Activated CD4-positive, alpha-beta T cell treated with anti-CD3 and anti-CD28 coated beads, Interleukin-2, amount 50 U/mL, for 1 hour (primary cell): Measurements from ENCODE around the gene NCKAP5L.
A peak's percentile ranks its signal among the peaks of the same experiment; 100 is the strongest.
"Not testable (repeated sequence)": the region's sequence is repeated elsewhere in the genome, so short reads cannot be mapped to it uniquely, and the experiment has no call there.

ENCODE experiments used
- DNase-seq: peaks from one replicate; pipeline ENCODE4 v3.0.0-alpha.2; 2020

Gene NCKAP5L

GRCh38 chr12:49863946-49864797, 36.0 kb upstream of the NCKAP5L start:
- DNase-seq, result no peak

- DNase-seq, result not testable (repeated sequence)
Measured at GRCh38 chr12:49860921-49861320, 32.7 kb upstream of the NCKAP5L start.

DNA sequence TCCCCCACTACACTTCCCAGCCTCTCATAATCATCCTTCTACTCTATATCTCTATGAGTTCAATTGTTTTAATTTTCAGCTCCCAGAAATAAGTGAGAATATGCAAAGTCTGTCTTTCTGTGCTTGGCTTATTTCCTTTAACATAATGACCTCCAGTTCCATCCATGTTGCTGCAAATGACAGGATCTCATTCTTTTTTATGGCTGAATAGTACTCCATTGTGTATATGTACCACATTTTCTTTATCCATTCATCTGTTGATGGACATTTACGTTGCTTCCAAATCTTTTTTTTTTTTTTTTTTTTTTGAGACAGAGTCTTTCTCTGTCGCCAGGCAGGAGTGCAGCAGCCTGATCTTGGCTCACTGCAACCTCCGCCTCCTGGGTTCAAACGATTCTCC, 27.7 kb upstream of the NCKAP5L start:
- not testable (repeated sequence) for DNase-seq

DNA sequence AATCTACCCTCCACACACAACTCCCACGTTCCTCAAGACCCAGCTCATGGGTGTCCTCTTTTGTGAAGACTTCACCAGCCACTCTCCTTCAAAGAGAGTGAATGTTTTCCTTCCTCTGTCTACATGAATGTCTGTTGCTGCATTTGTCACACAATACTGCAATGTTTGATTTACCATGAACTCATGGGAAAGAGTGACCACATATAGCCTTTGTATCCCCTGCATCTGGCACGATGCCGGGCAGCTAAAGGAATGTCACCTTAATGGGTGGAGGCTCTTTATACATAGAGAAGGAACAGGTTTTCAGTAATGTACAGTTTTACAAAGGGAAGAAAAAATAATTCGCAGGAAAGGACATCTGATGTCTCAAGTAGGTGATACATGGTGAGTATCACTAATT, 26.8 kb upstream of the NCKAP5L start:
- no peak for DNase-seq

- DNase-seq, result no peak
Measured at GRCh38 chr12:49853671-49854070, 25.5 kb upstream of the NCKAP5L start.

DNA sequence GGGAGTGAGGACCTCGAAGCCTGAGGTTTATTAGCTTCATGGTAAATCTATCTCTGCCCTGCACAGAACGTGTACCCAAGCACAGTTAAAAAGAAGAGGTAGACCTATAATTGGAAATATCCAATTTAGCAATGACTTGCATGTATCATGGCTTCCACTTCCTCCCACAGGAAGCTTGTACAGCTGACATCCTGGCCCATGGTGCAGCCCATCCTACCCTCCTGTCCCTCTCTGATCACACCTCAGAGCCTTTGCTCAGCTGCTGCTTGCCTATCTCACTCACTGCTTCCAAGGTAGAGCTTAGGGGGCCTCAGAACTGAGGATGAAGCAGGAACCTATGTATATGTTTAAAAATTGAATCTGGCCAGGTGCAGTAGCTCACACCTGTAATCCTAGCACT, 18.9 kb upstream of the NCKAP5L start:
- DNase-seq, result no peak

- DNase-seq, result no peak
Measured at GRCh38 chr12:49846032-49846431, 17.8 kb upstream of the NCKAP5L start.

GRCh38 chr12:49843876-49844437, 15.7 kb upstream of the NCKAP5L start:
- no peak for DNase-seq

GRCh38 chr12:49843411-49843810, 15.2 kb upstream of the NCKAP5L start:
- DNase-seq, result no peak

DNA sequence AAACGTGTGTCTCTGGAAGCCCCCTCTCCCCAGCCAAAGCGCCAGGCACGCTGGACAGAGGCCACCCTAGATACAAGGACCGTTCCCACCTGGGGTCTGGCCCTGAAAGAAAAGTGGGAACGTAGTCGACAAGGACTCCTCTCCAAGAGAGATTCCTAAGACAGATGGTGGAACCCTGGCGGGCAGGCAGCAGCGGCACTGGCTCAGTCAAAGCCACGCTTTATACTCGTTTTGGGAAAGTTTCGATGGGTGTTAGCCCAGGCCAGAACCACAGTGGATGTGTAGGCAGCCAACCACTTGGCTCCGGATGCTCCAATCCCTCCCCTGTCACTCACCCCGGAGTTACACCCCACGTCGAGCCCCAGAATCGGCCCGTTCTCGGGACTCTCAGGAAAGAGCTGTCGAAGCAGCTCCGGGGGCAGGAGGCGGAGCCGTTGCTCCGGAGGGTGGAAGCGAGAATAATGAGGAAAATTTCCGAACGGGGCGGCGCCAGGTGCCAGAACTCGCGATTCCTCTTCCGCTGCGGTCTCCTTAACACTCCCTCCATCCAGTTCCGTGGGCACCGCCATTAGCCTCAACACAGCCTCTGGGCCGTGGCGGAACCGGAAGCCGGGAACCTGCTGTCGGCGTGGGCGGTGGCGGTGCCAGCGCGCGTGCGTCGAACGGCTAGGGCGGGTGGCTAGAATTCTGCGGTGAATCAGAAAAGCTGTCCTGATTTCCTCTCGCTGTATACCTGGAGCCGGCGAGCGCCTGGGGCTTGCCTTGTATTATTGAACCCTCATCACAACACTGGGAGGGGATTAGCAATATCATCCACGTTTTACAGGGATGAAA, 14.5 kb upstream of the NCKAP5L start, which contains the start of gene BCDIN3D:
Gene BCDIN3D (minus strand): TSS at position 588 of the 834 bp plus-strand sequence. CDS start 19 bp downstream, at position 569.
- DNase-seq, result peak; percentile 91

GRCh38 chr12:49838973-49839633, 10.9 kb upstream of the NCKAP5L start:
- peak; percentile 39 for DNase-seq

DNA sequence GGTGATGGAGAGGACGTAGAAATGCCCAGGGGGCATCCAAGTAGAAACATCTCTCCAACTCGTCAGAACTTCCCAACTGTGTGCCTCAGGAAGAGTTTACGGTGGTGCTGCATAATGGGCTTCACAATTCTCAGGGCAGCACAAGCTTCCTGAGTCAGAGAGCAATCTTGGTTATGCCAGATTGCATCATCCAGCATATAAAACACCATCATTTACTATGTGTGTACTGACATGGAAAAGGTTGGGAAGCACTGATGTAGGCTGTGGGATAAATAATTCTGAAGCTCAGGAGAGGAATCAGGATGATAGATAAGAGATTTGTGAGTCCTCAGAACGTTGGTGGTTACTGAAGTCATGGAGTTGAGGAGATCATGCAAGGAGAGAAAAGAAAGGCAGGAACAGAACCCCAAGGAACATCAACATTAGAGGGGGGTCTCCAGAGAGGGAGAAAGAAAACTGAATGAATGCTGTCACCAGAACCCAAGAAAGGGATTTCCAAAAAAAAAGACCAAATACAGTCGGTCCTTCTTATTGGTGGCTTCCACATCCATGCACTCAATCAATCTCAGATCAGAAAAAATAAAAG, 4.7 kb upstream of the NCKAP5L start:
- no peak for DNase-seq

GRCh38 chr12:49831717-49832116, 3.5 kb upstream of the NCKAP5L start:
- DNase-seq, result no peak

DNA sequence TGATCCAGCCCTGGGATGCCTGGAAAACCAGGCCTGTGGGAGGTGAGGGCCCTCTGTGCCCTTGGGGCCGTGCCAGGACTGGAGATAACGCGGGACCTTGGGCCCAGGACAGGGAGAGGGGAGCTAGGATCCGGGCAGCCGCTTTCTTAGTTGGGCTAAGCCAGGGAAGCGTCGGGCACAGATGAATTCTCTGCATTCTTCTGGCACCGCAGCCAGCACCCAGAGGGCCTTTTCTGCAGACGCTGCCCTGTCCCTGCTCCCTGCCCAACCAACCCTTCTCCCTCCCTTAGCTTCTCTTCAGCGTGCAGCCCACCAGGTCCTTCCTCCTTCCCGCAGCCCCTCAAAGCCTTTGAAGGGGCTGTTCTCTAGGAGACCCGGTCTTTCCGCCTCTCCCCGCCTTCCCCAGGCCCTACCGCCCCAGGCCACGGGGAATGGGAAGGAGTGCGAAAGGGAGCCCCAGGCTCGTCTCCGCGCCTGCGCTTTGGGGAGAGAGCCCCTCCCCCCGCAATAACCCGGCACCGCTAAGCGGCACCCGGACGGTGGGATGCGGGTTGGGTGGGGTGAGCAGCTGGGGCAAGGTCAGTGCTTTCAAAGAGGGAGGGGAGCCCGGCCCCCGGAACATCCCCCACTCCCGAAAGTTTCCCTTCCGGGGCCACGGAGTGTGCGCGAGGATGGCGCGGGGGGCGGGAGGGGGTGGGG, 663 bp downstream of the NCKAP5L start:
- peak; percentile 24 for DNase-seq

GRCh38 chr12:49827051-49827400, 1.2 kb downstream of the NCKAP5L start:
- DNase-seq, result no peak

- no peak for DNase-seq
Measured at GRCh38 chr12:49825971-49826421, 2.2 kb downstream of the NCKAP5L start.

DNA sequence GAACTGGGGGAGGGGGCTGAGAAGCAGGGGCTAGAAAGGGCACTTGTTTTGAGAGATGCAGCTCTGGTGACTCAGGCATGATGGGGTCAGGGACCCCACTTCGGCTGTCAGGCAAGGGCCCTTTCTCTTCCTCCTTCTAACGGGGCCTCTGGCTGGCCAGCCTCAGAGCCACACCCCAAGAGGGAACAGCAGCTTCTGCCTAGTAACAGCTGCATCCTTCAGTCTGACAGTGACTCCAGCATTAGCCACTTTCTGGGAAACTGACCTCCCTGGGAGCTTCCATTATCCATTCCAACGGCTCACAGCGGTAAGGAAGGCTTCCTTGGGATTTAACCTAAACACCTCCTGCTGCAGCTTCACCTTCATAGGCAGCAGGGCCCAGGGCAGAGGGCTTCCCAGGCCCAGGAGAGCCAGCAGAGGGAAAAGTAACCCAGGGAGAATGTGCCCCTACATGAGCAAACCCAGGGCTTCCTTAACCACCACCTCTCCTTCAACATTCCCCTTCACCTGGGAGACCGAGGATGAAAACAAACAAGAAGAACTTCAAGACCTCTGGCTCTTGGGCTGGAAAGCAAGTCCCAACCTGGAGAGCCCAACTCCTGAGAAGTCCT, 2.7 kb downstream of the NCKAP5L start:
- no peak for DNase-seq

DNA sequence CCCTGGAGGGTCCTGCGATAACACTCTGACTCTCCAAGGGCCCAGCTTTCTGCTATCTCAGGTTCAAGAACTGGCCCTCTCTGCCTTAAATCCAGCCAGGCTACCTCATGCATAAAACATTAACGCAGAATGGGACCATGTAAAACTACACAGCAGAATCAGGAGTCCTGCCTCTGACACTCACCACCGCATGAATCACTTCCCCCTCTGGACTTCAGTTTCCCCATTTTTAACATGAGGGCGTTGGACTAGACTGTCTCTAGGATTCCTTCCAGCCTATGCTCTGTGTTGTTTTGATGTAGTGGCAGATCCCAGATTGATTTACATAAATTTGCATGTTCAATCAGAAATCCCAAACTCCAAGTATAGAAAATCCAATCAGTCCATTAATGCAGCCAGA, 3.3 kb downstream of the NCKAP5L start:
- no peak for DNase-seq

DNA sequence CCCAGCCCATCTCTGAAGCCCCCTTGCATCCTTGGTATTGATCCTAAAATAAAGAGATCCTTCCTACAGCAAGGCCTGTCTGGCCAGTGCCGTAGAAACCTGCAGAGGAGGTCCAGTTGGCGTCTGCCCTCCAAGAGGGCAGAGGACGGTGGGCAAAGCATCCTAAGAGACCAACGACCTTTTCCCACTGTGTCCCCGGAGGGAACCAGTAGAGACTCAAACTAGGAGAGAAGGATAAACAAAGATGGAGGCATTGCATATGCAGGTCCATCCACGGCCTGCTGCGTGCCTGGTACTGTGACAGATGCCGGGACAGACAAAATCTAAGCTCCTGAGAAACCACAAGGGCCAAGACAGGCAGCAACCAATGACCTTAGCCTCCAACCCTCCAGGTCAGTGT, 3.8 kb downstream of the NCKAP5L start:
- no peak for DNase-seq

DNA sequence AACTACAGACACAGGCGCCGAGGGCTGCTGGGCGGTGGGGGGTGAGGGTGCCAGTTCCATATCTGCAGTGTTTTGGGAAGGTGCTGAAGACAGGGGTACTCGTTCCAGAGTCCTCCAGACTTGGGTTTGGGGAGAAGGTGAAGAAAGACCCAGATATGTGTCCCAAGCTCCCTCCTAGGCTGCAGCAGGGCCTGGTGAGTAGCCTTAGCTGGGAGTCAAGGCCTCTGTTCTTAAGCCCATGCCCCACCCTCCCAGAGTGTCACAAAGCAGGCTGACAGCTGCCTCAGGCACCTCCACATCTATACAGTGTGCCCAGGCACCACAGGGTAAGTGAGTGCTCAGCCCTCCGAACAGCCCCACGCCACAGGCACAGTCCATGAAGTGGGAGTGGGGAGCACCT, 4.3 kb downstream of the NCKAP5L start:
- no peak for DNase-seq

- DNase-seq, result no peak
Measured at GRCh38 chr12:49823350-49823749, 4.9 kb downstream of the NCKAP5L start.
